Caco-2 (cell line): ENCODE results near the gene TFDP2. TPM values are rescaled to one million over a fixed set of nuclear protein-coding genes. Genes with fewer than 3 reads are reported as not detected.

Experiments
- BruUV-seq: library from RNA; stranded (reverse); fragments of 400-500 nt; replicated peaks from 2 replicates; lab custom pipeline; 2021; lab: Mats Ljungman, UMichigan
- CTCF ChIA-PET: fragments of 300-600 bp; sonication (Branson Sonifier 250); formaldehyde crosslinking; loops from one replicate; lab custom pipeline; 2022; ENCODE audit warnings: antibody characterized with exemption; lab: Charles Lee
- POLR2A ChIA-PET: fragments of 300-600 bp; sonication (Branson Sonifier 250); formaldehyde crosslinking; loops from one replicate; lab custom pipeline; 2022; ENCODE audit warnings: antibody characterized with exemption; lab: Charles Lee
- DNase-seq, 2 experiments: peaks; one replicate each; pipeline versions ENCODE4 v3.0.0 to v3.0.0-alpha.2; 2020 to 2022
- H3K27me3 ChIP-seq: replicated peaks from 2 replicates; pipeline ENCODE4 v1.6.0; 2011; ENCODE audit warnings: low read length; ENCODE audit not compliant: control insufficient read depth, insufficient read depth
- H3K36me3 ChIP-seq: 2 replicates; pipeline ENCODE4 v1.5.1; 2011; ENCODE audit warnings: low read length; ENCODE audit not compliant: control insufficient read depth, insufficient read depth
- H3K4me1 ChIP-seq: fragments of 250-450 bp; sonication (Bioruptor Pico); 2 replicates; pipeline ENCODE4 v1.5.1; 2020; ENCODE audit warnings: mild to moderate bottlenecking
- H3K4me3 ChIP-seq: 2 replicates; pipeline ENCODE4 v1.5.1; 2011; ENCODE audit warnings: low read depth, mild to moderate bottlenecking, control low read depth, low read length
- H3K9me3 ChIP-seq: fragments of 250-450 bp; sonication (Bioruptor Pico); 2 replicates; pipeline ENCODE4 v1.5.1; 2020; ENCODE audit warnings: mild to moderate bottlenecking, moderate library complexity
- H3K27ac Mint-ChIP-seq: one replicate; pipeline ENCODE4 v1.8.0; 2022; ENCODE audit warnings: mixed read lengths; ENCODE audit not compliant: unreplicated experiment
- H3K27me3 Mint-ChIP-seq: one replicate; pipeline ENCODE4 v1.8.0; 2022; ENCODE audit warnings: mixed read lengths; ENCODE audit not compliant: insufficient read depth, unreplicated experiment
- H3K36me3 Mint-ChIP-seq: one replicate; pipeline ENCODE4 v1.8.0; 2022; ENCODE audit warnings: mild to moderate bottlenecking, mixed read lengths; ENCODE audit not compliant: insufficient read depth, unreplicated experiment
- H3K4me1 Mint-ChIP-seq: one replicate; pipeline ENCODE4 v1.8.0; 2022; ENCODE audit warnings: low read depth, mixed read lengths; ENCODE audit not compliant: unreplicated experiment
- H3K4me3 Mint-ChIP-seq: one replicate; pipeline ENCODE4 v1.8.0; 2022; ENCODE audit warnings: mild to moderate bottlenecking, moderate library complexity, mixed read lengths; ENCODE audit not compliant: unreplicated experiment
- H3K9me3 Mint-ChIP-seq: one replicate; pipeline ENCODE4 v1.8.0; 2022; ENCODE audit warnings: mixed read lengths; ENCODE audit not compliant: unreplicated experiment
- CTCF ChIP-seq, 2 experiments: fragments of 200-600 bp in 1 of 2; IDR thresholded peaks; 1 replicate in 1 of 2; 2 replicates in 1 of 2; pipeline versions ENCODE4 v1.5.1 to v1.8.0; 2011 to 2022; ENCODE audit warnings: antibody characterized with exemption in 1 of 2, control low read depth in 1 of 2, inconsistent platforms in 1 of 2, low read depth in 1 of 2, low read length in 1 of 2, mild to moderate bottlenecking in 1 of 2, moderate library complexity in 1 of 2; ENCODE audit not compliant: insufficient read depth in 1 of 2, severe bottlenecking in 1 of 2, unreplicated experiment in 1 of 2
- intact Hi-C: fragments of 100-400 bp; cut with micrococcal nuclease; formaldehyde crosslinking; loops from one replicate; pipeline ENCODE4 v1.10.0; 2022; ENCODE audit not compliant: unreplicated experiment
- total RNA-seq: library from RNA; stranded (reverse); gene quantifications from 2 replicates; pipeline ENCODE4 v1.2.3, GENCODE V29; 2022

Gene TFDP2
- total RNA-seq, 1 experiment from 2014 or later = 38.6 TPM

GRCh38 chr3:141955175-141955574, 194.2 kb downstream of the TFDP2 start:
- H3K27ac Mint-ChIP-seq = no peak overlapping the region
- no peaks in the 10 kb centered on the region for H3K4me1 Mint-ChIP-seq
- intact Hi-C loops = no loop called here
- no peaks in the 10 kb centered on the region for H3K27me3 ChIP-seq
- no peak overlapping the region for H3K4me3 Mint-ChIP-seq
- H3K9me3 ChIP-seq = no peaks in the 10 kb centered on the region
- no peak overlapping the region for H3K4me3 ChIP-seq
- ChIA-PET CTCF (no interaction called here), POLR2A (no interaction called here)
- no TSS peak for BruUV-seq
- no peaks in the 10 kb centered on the region for H3K36me3 ChIP-seq
- no peak for DNase-seq
- TF ChIP-seq CTCF (IDR thresholded peaks at IDR 0.05; ENCODE audit: insufficient read depth in 1 of 2, low read depth in 1 of 2, low read length in 1 of 2, severe bottlenecking in 1 of 2, unreplicated experiment in 1 of 2) = no peak
- H3K27me3 Mint-ChIP-seq = no peaks in the 10 kb centered on the region
- no peaks in the 10 kb centered on the region for H3K9me3 Mint-ChIP-seq
- H3K36me3 Mint-ChIP-seq = no peaks in the 10 kb centered on the region
- no peaks in the 10 kb centered on the region for H3K4me1 ChIP-seq

GRCh38 chr3:141952611-141953010, 196.7 kb downstream of the TFDP2 start:
- Mint-ChIP-seq H3K36me3 (peaks cover 5% of the 10 kb centered on the region), H3K27me3 (no peaks in the 10 kb centered on the region), H3K27ac (no peak overlapping the region), H3K4me3 (no peak overlapping the region), H3K9me3 (no peaks in the 10 kb centered on the region), H3K4me1 (no peaks in the 10 kb centered on the region)
- Histone ChIP-seq H3K9me3 (no peaks in the 10 kb centered on the region), H3K36me3 (no peaks in the 10 kb centered on the region), H3K27me3 (no peaks in the 10 kb centered on the region), H3K4me3 (no peak overlapping the region), H3K4me1 (no peaks in the 10 kb centered on the region)
- ChIA-PET POLR2A (no interaction called here), CTCF (no interaction called here)
- intact Hi-C loops = no loop called here
- no peak for TF ChIP-seq CTCF (IDR thresholded peaks at IDR 0.05; ENCODE audit: insufficient read depth in 1 of 2, low read depth in 1 of 2, low read length in 1 of 2, severe bottlenecking in 1 of 2, unreplicated experiment in 1 of 2)
- no TSS peak for BruUV-seq
- no peak for DNase-seq

- H3K4me1 Mint-ChIP-seq = no peaks in the 10 kb centered on the region
- intact Hi-C loops = no loop called here
These were observed 198.5 kb downstream of the TFDP2 start for GRCh38 chr3:141950572-141951493.

More at GRCh38 chr3:141950572-141951493, 198.5 kb downstream of the TFDP2 start:
- no peaks in the 10 kb centered on the region for H3K27me3 ChIP-seq
- TSS peak; percentile 12 for BruUV-seq
- TF ChIP-seq CTCF (IDR thresholded peaks at IDR 0.05; ENCODE audit: insufficient read depth in 1 of 2, low read depth in 1 of 2, low read length in 1 of 2, severe bottlenecking in 1 of 2, unreplicated experiment in 1 of 2) = no peak
- H3K9me3 Mint-ChIP-seq = no peaks in the 10 kb centered on the region
- POLR2A ChIA-PET = no interaction called here
- no peaks in the 10 kb centered on the region for H3K9me3 ChIP-seq
- no peak overlapping the region for H3K4me3 ChIP-seq
- no peaks in the 10 kb centered on the region for H3K4me1 ChIP-seq
- H3K36me3 Mint-ChIP-seq = peaks cover 6% of the 10 kb centered on the region
- no peak overlapping the region for H3K4me3 Mint-ChIP-seq
- no peak for DNase-seq
- no peaks in the 10 kb centered on the region for H3K27me3 Mint-ChIP-seq
- H3K27ac Mint-ChIP-seq = no peak overlapping the region
- H3K36me3 ChIP-seq = no peaks in the 10 kb centered on the region
- CTCF ChIA-PET = no interaction called here
